NB4 (cell line): ENCODE data around the gene SNAP47.

Experiments
- MYC ChIP-seq: IDR thresholded peaks from 2 replicates; pipeline ENCODE4 v1.6.1; 2011; ENCODE audit warnings: low read depth, low read length
- TF ChIP-seq, protein P1 (sequence below): IDR thresholded peaks from one replicate; pipeline ENCODE4 v1.5.1; 2012; ENCODE audit warnings: low read depth, low read length

DNA sequence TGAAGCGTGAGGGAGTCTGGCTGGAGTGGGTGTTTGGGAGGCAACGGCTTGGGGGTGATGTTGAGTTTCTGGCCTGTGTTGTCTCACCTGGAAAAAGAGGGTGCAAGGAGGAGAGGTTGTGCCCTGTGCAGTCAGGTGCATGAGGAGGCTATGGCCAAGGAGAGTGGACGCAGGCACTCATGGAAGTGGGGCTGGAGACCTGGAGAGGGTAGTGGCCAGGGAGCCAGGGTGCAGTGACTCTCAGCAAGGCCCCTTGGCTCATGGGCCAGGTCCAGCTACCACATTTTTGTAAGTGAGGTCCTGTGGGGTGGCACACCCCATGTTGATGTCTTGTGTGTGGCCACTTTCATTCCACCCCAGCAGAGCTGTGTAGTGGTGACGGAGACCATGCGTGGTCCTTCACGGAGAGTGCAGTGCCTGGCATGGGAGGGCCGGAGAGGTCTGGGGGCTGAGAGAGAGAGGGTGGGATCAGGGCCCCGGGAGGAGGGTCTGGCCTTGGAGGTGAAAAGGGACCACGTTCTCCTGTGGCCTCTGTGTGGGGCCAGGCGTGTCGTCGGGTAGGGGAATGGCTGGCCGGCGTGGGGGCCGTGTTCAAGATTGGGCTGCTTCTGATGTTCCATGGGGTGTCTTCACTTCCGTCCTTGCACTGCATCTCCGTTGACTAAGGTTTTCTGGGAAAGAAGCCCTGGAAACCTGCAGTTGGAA is 6.1 kb downstream of the SNAP47 start:
- TF ChIP-seq, protein P1, sequence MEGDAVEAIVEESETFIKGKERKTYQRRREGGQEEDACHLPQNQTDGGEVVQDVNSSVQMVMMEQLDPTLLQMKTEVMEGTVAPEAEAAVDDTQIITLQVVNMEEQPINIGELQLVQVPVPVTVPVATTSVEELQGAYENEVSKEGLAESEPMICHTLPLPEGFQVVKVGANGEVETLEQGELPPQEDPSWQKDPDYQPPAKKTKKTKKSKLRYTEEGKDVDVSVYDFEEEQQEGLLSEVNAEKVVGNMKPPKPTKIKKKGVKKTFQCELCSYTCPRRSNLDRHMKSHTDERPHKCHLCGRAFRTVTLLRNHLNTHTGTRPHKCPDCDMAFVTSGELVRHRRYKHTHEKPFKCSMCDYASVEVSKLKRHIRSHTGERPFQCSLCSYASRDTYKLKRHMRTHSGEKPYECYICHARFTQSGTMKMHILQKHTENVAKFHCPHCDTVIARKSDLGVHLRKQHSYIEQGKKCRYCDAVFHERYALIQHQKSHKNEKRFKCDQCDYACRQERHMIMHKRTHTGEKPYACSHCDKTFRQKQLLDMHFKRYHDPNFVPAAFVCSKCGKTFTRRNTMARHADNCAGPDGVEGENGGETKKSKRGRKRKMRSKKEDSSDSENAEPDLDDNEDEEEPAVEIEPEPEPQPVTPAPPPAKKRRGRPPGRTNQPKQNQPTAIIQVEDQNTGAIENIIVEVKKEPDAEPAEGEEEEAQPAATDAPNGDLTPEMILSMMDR = no peak
- TF ChIP-seq MYC = no peak
